A549 treated with RU486 at 1 μM for 4 hours (cell line): ENCODE data around the gene USP30. TPM values are rescaled to one million over a fixed set of nuclear protein-coding genes. Genes with fewer than 3 reads are reported as not detected.

ENCODE experiments used
- total RNA-seq: library from RNA; stranded (reverse); fragments of 200-300 nt; extraction: Qiagen RNA extraction; gene quantifications from 5 replicates; pipeline ENCODE4 v1.2.3, GENCODE V29; 2022; ENCODE audit warnings: low read depth

The USP30 gene
- total RNA-seq: 8.1 to 12.9 TPM (median 10.5 TPM) in 5 replicates

DNA sequence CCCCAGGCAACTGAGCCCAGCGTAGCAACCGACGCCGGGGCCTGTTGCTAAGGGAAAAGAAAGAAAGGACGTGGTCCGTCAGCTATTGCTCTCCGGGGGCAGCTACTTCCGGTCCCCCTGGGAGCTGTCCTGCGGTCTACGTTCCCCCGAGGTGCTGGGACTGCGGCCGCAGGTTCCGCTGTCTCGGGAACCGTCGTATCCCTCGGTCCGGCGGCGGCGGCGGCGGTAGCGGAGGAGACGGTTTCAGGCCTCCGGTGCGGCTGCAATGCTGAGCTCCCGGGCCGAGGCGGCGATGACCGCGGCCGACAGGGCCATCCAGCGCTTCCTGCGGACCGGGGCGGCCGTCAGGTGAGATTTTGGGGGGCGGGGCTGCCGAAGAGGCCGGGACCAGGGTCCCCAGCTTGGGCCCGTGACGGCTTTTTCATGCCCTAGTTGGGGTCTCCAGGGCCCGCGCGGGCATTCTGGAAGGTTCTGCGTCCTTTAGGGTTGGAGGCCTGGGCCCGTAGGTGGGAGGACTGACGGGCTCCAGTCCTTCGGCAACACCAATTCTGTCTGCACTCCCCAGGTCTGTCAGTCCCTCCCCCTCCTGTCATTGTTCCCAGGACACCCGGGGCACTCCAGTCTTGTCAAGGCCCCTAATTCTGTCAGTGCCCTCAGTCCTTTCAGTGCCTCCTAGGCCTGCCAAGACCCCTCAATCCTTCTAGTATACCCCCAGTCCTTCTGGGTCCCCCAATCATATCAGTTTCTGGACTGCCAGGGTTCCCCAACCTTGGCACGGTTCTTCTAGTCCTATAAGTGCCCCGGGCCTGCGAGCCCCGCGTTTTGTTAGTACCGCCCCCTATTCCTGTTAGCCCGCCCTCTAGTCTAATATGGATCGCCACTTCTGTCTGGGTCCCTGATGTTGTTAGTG is at the start of gene USP30:
USP30 (plus strand) TSS at position 163 of the 910 bp plus-strand sequence; CDS start at position 266, 103 bp downstream.

DNA sequence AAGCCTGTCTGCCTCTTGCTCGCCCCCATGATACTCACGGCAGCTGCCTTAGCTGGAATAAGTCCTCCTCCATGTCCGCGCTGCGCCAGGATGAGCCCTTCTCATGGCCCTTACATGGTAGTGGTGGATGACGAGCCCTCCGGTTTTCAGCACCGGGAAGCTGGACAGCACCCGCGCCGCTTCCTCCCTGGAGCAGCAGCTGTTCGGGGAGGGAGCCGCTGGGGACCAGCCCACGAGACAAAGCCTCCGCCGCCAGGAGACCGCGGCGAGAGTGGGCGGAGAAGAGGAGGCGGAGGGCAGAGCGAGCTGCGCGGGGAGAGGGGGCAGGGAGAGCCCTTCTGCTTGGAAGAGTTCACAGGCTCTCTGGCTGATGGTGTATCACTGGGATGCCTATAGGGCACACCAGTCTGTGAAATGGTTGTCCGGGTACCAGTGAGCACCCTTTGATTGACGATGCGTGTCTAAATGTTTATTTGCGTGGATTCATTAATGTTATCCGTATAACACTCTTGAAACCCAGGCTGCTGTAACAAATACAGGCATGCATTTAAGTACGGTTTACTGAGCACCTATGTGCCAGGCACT is 31.5 kb upstream of the USP30 start, which contains the start of gene SVOP:
SVOP (minus strand) TSS at position 273 of the 585 bp plus-strand sequence; CDS start at position 73, 200 bp downstream.

DNA sequence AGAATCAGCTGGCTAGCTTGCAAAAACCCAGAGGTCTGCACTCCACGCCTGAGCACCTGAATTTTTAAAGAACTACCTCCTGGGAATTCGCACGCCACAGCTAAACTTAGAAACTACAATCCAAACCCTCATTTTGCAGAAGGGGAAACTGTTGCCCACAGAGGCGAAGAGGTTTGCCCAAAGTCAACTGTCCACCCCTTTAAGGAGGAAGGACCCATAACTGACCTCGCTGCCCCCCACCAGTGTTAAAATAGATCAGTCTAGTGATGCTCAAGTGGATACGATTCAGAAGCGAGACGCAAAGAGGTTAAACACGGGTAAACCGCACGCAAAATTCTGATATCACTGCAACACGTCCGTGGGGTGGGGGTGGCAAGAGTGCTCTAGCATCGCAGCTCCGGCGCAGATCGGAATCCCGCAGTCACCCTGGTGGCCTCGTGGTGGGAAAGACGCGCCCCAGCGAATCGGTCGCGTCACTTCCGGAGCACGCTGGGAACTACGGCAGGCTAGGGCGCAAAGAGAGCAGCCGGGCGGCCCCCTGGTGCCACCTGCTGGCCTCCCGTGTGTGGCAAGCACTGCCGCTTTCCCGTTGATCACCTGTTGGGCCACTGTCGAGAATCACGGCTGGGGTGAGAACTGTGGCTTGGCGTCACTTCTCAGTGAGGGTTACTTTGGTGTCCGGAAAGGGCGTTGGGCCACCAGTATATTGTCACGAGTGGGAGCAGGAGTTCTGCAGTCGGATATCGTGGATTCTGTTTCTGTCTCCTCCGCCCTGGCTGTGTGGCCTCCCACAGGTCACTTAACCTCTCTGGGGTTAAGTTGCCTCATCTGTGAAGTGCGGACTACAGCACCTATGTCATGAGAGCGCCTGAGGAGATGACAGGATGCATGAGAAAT is 40.9 kb downstream of the USP30 start, which contains the start of gene ALKBH2:
ALKBH2 (minus strand) TSS at position 451 of the 897 bp plus-strand sequence. CDS start 686 bp downstream, outside the sequence.

GRCh38 chr12:109097435-109098182 is 45.2 kb downstream of the USP30 start, which contains the start of gene UNG:
TSS of gene UNG (plus strand) at chr12:109097597. CDS start at chr12:109097680, 83 bp downstream.

GRCh38 chr12:109115758-109116610 is 63.6 kb downstream of the USP30 start, which contains the start of gene ACACB:
TSS of gene ACACB (plus strand) at chr12:109116587. CDS start at chr12:109139406, 22,819 bp downstream.

Other genes with a start within 250 kb of the USP30 start
- gene SSH1, start 195.0 kb upstream of the USP30 start, total RNA-seq: 13.4 to 22.9 TPM (median 18.6 TPM) in 5 replicates
- gene DAO, start 172.5 kb upstream of the USP30 start, total RNA-seq: not detected in 5 replicates
- gene SVOP, start 31.5 kb upstream of the USP30 start, total RNA-seq: not detected in 5 replicates
- gene ALKBH2, start 40.9 kb downstream of the USP30 start, total RNA-seq: 44.9 to 49.6 TPM (median 45.2 TPM) in 5 replicates
- 86.0 to 87.7 TPM (median 86.8 TPM) in 5 replicates for gene UNG, start 45.0 kb downstream of the USP30 start, total RNA-seq
- 3.6 to 8.3 TPM (median 6.5 TPM) in 5 replicates for gene ACACB, start 64.0 kb downstream of the USP30 start, total RNA-seq